Measurements from ENCODE around the gene P4HTM. TPM values are rescaled to one million over a fixed set of nuclear protein-coding genes. Genes with fewer than 3 reads are reported as not detected.

Gene P4HTM
- total RNA-seq, 1 experiment from 2014 or later: 49.1 TPM

GRCh38 chr3:49009396-49009795 is 19.4 kb downstream of the P4HTM start:
- CTCF ChIA-PET: interaction anchor here (0.7 to 1.0 kb wide), 3 partner anchors 8 to 270 kb away, joined by 3 to 8 read pairs (median 3); no protein-coding TSS in a partner anchor
- Histone ChIP-seq H3K36me3 (ENCODE audit: low read depth) (no peaks in the 10 kb centered on the region), H3K9me2 (ENCODE audit: insufficient read depth) (no peaks in the 10 kb centered on the region), H2AFZ (no peak overlapping the region), H3K27ac (no peak overlapping the region), H4K20me1 (ENCODE audit: insufficient read depth) (peaks cover 29% of the 10 kb centered on the region), H3K27me3 (ENCODE audit: insufficient read depth, low read depth) (no peaks in the 10 kb centered on the region), H3K9me3 (ENCODE audit: insufficient read depth, low read depth) (no peaks in the 10 kb centered on the region), H3F3A (ENCODE audit: insufficient read depth, low read depth) (peaks cover 5% of the 10 kb centered on the region; the same call in 1 of the 2 replicates), H3K4me2 (no peak overlapping the region), H3K4me1 (replicated peaks; ENCODE audit: insufficient read depth) (peaks cover 9% of the 10 kb centered on the region; the same call in 1 of the 2 replicates), H3K4me3 (no peak overlapping the region), H3K79me2 (ENCODE audit: low read depth) (peaks cover 27% of the 10 kb centered on the region)
- BruUV-seq (replicated peaks): no TSS peak
- POLR2A ChIA-PET (ENCODE audit: unreplicated experiment): interaction anchor here (0.7 kb wide), 2 partner anchors 20 to 22 kb away, joined by 4 to 8 read pairs; no protein-coding TSS in a partner anchor
- intact Hi-C loops (cut with micrococcal nuclease; ENCODE audit: unreplicated experiment): loop anchor here (10.0 kb wide), 1 partner anchor 565 kb away; the partner anchor contains the start of genes ATRIP, CCDC51 and TMA7
- no peak for TF ChIP-seq EZH2 (IDR thresholded peaks at IDR 0.05; ENCODE audit: low read depth)
- no peak for DNase-seq

- H3K9me2 ChIP-seq (ENCODE audit: insufficient read depth): no peaks in the 10 kb centered on the region
- intact Hi-C loops (cut with micrococcal nuclease; ENCODE audit: unreplicated experiment): no loop called here
- POLR2A ChIA-PET (ENCODE audit: unreplicated experiment): interaction anchor here (0.7 kb wide), 1 partner anchor 572 kb away, joined by 3 read pairs; the partner anchor contains the start of genes CCDC51 and TMA7
- CTCF ChIA-PET: interaction anchor here (0.7 kb wide), 1 partner anchor 35 kb away, joined by 4 read pairs; no protein-coding TSS in a partner anchor
- no peak overlapping the region for H3K4me2 ChIP-seq
- peaks cover 16% of the 10 kb centered on the region for H3F3A ChIP-seq (ENCODE audit: insufficient read depth, low read depth)
- peaks cover 29% of the 10 kb centered on the region for H4K20me1 ChIP-seq (ENCODE audit: insufficient read depth)
- no TSS peak for BruUV-seq (replicated peaks)
- H2AFZ ChIP-seq: no peak overlapping the region
- H3K4me3 ChIP-seq: no peak overlapping the region
- H3K79me2 ChIP-seq (ENCODE audit: low read depth): peaks cover 25% of the 10 kb centered on the region
- H3K9me3 ChIP-seq (ENCODE audit: insufficient read depth, low read depth): no peaks in the 10 kb centered on the region
- no peaks in the 10 kb centered on the region for H3K36me3 ChIP-seq (ENCODE audit: low read depth)
- DNase-seq: no peak
- peaks cover 12% of the 10 kb centered on the region; the same call in 1 of the 2 replicates for H3K4me1 ChIP-seq (replicated peaks; ENCODE audit: insufficient read depth)
- H3K27ac ChIP-seq: no peak overlapping the region
- H3K27me3 ChIP-seq (ENCODE audit: insufficient read depth, low read depth): no peaks in the 10 kb centered on the region
- no peak for TF ChIP-seq CTCF (conservative IDR thresholded peaks at IDR 0.05)
- no peak for TF ChIP-seq EZH2 (IDR thresholded peaks at IDR 0.05; ENCODE audit: low read depth)
These were observed 22.5 kb downstream of the P4HTM start for GRCh38 chr3:49012441-49013017.

GRCh38 chr3:49013113-49013737 is 23.2 kb downstream of the P4HTM start:
- H3K36me3 ChIP-seq (ENCODE audit: low read depth): no peaks in the 10 kb centered on the region
- POLR2A ChIA-PET (ENCODE audit: unreplicated experiment): interaction anchor here (0.6 kb wide), 1 partner anchor 28 kb away, joined by 4 read pairs; no protein-coding TSS in a partner anchor
- no peak overlapping the region for H3K27ac ChIP-seq
- no peak for DNase-seq
- H3K79me2 ChIP-seq (ENCODE audit: low read depth): peaks cover 20% of the 10 kb centered on the region
- no peaks in the 10 kb centered on the region for H3K9me3 ChIP-seq (ENCODE audit: insufficient read depth, low read depth)
- H3K4me3 ChIP-seq: no peak overlapping the region
- no peak overlapping the region for H3K4me2 ChIP-seq
- intact Hi-C loops (cut with micrococcal nuclease; ENCODE audit: unreplicated experiment): no loop called here
- no peaks in the 10 kb centered on the region for H3K9me2 ChIP-seq (ENCODE audit: insufficient read depth)
- peaks cover 25% of the 10 kb centered on the region for H4K20me1 ChIP-seq (ENCODE audit: insufficient read depth)
- no TSS peak for BruUV-seq (replicated peaks)
- H2AFZ ChIP-seq: no peak overlapping the region
- CTCF ChIA-PET: interaction anchor here (0.7 kb wide), 1 partner anchor 36 kb away, joined by 4 read pairs; no protein-coding TSS in a partner anchor
- no peaks in the 10 kb centered on the region for H3K27me3 ChIP-seq (ENCODE audit: insufficient read depth, low read depth)
- H3K4me1 ChIP-seq (replicated peaks; ENCODE audit: insufficient read depth): peaks cover 8% of the 10 kb centered on the region; the same call in 1 of the 2 replicates
- TF ChIP-seq EZH2 (IDR thresholded peaks at IDR 0.05; ENCODE audit: low read depth): no peak
- H3F3A ChIP-seq (ENCODE audit: insufficient read depth, low read depth): peaks cover 14% of the 10 kb centered on the region
